ENCODE measurements around the gene CFAP43. TPM values are rescaled to one million over a fixed set of nuclear protein-coding genes. Genes with fewer than 3 reads are reported as not detected.

The CFAP43 gene
- total RNA-seq, 4 donors from 2014 or later: 0.16 to 1.00 (median 0.68) TPM; not detected in 1

- DNase-seq: peak; percentile 99
- peak within 1 kb of the TSS; percentile 63 to 77 (median 66) for H3K4me3 ChIP-seq
- WGBS, 2 donors (ENCODE audit: low coverage in 1 of 2): 1% methylated on average over 57 of the region's 67 CpGs; no CpG with 5 or more reads in 1 of the 2 donors
- no peaks in the 10 kb centered on the region for H3K36me3 ChIP-seq
- in situ Hi-C loops (cut with MboI; ENCODE audit: low pct_ligation_motif_present in 1 of 4, low pct_unique_long_range_greater_than_20kb in 1 of 4, low sequenced_read_pairs in 3 of 4) (loop anchor here in 2 of 4 donors (10.0 kb wide), 2 partner anchors 207 to 227 kb away; partner anchors contain the start of gene STN1 (in 1 of the 2)), intact Hi-C loops (cut with DNase I; ENCODE audit: low total_unique reads) (no loop called here)
- H3K27me3 ChIP-seq: no peaks in the 10 kb centered on the region
- TF ChIP-seq POLR2AphosphoS5 (IDR thresholded peaks at IDR 0.05) (peak; percentile 84 to 95 (median 92)), EP300 (IDR thresholded peaks at IDR 0.05; ENCODE audit: low read depth) (no peak), POLR2A (IDR thresholded peaks at IDR 0.05) (peak; percentile 89)
- TF ChIP-seq, protein P1, sequence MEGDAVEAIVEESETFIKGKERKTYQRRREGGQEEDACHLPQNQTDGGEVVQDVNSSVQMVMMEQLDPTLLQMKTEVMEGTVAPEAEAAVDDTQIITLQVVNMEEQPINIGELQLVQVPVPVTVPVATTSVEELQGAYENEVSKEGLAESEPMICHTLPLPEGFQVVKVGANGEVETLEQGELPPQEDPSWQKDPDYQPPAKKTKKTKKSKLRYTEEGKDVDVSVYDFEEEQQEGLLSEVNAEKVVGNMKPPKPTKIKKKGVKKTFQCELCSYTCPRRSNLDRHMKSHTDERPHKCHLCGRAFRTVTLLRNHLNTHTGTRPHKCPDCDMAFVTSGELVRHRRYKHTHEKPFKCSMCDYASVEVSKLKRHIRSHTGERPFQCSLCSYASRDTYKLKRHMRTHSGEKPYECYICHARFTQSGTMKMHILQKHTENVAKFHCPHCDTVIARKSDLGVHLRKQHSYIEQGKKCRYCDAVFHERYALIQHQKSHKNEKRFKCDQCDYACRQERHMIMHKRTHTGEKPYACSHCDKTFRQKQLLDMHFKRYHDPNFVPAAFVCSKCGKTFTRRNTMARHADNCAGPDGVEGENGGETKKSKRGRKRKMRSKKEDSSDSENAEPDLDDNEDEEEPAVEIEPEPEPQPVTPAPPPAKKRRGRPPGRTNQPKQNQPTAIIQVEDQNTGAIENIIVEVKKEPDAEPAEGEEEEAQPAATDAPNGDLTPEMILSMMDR (IDR thresholded peaks at IDR 0.05): peak; percentile 47 to 81 (median 66)
- H3K9me3 ChIP-seq: no peaks in the 10 kb centered on the region
- H3K4me1 ChIP-seq: peaks cover 7 to 34% (median 11%) of the 10 kb centered on the region in 4 donors
- H3K27ac ChIP-seq: peak within 1 kb of the TSS; percentile 98 to 100 (median 98)
Observed at GRCh38 chr10:104121485-104122224, 110.5 kb downstream of the CFAP43 start, which contains the start of gene SFR1. TSS of gene SFR1 (plus strand) at chr10:104122171. CDS start at chr10:104122184, 13 bp downstream.

DNA sequence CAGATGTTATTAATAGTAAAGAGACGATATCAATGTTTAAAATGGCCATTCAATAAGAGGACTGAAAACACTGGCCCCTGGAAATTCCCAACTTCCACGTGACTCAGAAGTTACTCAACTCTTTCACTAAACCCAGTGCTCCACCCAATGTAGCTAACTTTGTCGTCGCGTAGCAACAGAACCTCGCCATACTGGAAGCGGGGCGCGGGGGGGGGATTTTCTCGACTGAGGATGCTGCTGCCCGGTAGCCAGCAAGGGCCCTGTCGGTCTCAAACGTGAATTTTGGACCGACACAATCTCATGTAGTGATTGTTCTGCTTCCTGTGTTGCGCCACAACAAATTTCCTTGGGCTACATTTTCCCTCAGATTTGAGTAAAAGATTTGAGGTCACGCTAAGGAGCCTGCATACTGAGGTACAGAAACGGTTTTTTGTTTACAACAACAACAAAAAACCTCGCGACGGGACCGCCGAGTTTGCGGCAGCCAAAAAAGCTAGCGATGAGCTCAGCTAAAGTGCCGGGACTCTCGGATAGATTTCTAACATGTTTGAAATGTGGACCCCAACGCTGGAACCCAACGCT, 111.2 kb downstream of the CFAP43 start:
- TF ChIP-seq, protein P1 (IDR thresholded peaks at IDR 0.05): no peak
- TF ChIP-seq POLR2AphosphoS5 (IDR thresholded peaks at IDR 0.05): peak; percentile 34 to 70 (median 51)
- DNase-seq: peak; percentile 93
- in situ Hi-C loops (cut with MboI; ENCODE audit: low pct_ligation_motif_present in 1 of 4, low pct_unique_long_range_greater_than_20kb in 1 of 4, low sequenced_read_pairs in 3 of 4) (loop anchor here in 2 of 4 donors (10.0 kb wide), 2 partner anchors 206 to 226 kb away; partner anchors contain the start of gene STN1 (in 1 of the 2)), intact Hi-C loops (cut with DNase I; ENCODE audit: low total_unique reads) (no loop called here)
- H3K4me1 ChIP-seq: peaks cover 7 to 34% (median 11%) of the 10 kb centered on the region in 4 donors
- H3K9me3 ChIP-seq: no peaks in the 10 kb centered on the region
- 0 to 2% methylated on average over 10 to 28 of the region's 28 CpGs for WGBS, 2 donors (ENCODE audit: low coverage in 1 of 2)
- H3K27ac ChIP-seq: peak overlapping the region; percentile 98 to 100 (median 98)
- no peaks in the 10 kb centered on the region for H3K27me3 ChIP-seq
- H3K4me3 ChIP-seq: peak overlapping the region; percentile 47 to 74 (median 52)
- H3K36me3 ChIP-seq: no peaks in the 10 kb centered on the region

GRCh38 chr10:104120512-104120902, 111.7 kb downstream of the CFAP43 start:
- Histone ChIP-seq H3K36me3 (no peaks in the 10 kb centered on the region), H3K27ac (peak overlapping the region; percentile 98 to 100 (median 98)), H3K27me3 (no peaks in the 10 kb centered on the region), H3K9me3 (no peaks in the 10 kb centered on the region), H3K4me1 (peaks cover 7 to 34% (median 11%) of the 10 kb centered on the region in 4 donors), H3K4me3 (peak overlapping the region in 3 of 4 donors; percentile 47 to 74 (median 49))
- TF ChIP-seq POLR2A (IDR thresholded peaks at IDR 0.05) (no peak), EP300 (IDR thresholded peaks at IDR 0.05; ENCODE audit: low read depth) (no peak), POLR2AphosphoS5 (IDR thresholded peaks at IDR 0.05) (no peak)
- TF ChIP-seq, protein P1 (IDR thresholded peaks at IDR 0.05): no peak
- in situ Hi-C loops (cut with MboI; ENCODE audit: low pct_ligation_motif_present in 1 of 4, low pct_unique_long_range_greater_than_20kb in 1 of 4, low sequenced_read_pairs in 3 of 4) (loop anchor here in 2 of 4 donors (10.0 kb wide), 2 partner anchors 206 to 226 kb away; partner anchors contain the start of gene STN1 (in 1 of the 2)), intact Hi-C loops (cut with DNase I; ENCODE audit: low total_unique reads) (no loop called here)
- WGBS, 2 donors (ENCODE audit: low coverage in 1 of 2): 27% methylated on average over 2 of the region's 2 CpGs; no CpG with 5 or more reads in 1 of the 2 donors
- no peak for DNase-seq

GRCh38 chr10:104119996-104120395, 112.2 kb downstream of the CFAP43 start:
- Histone ChIP-seq H3K27ac (peak overlapping the region in 3 of 4 donors; percentile 98 to 100 (median 99)), H3K9me3 (no peaks in the 10 kb centered on the region), H3K36me3 (no peaks in the 10 kb centered on the region), H3K4me1 (peaks cover 7 to 34% (median 11%) of the 10 kb centered on the region in 4 donors), H3K4me3 (no peak overlapping the region), H3K27me3 (no peaks in the 10 kb centered on the region)
- in situ Hi-C loops (cut with MboI; ENCODE audit: low pct_ligation_motif_present in 1 of 4, low pct_unique_long_range_greater_than_20kb in 1 of 4, low sequenced_read_pairs in 3 of 4) (loop anchor here in 2 of 4 donors (10.0 kb wide), 2 partner anchors 205 to 225 kb away; partner anchors contain the start of gene STN1 (in 1 of the 2)), intact Hi-C loops (cut with DNase I; ENCODE audit: low total_unique reads) (loop anchor here (10.0 kb wide), 1 partner anchor 235 kb away; no protein-coding TSS in a partner anchor)
- TF ChIP-seq, protein P1 (IDR thresholded peaks at IDR 0.05): no peak
- TF ChIP-seq POLR2A (IDR thresholded peaks at IDR 0.05) (no peak), POLR2AphosphoS5 (IDR thresholded peaks at IDR 0.05) (no peak), EP300 (IDR thresholded peaks at IDR 0.05; ENCODE audit: low read depth) (no peak)
- WGBS, 2 donors (ENCODE audit: low coverage in 1 of 2): 71 to 72% methylated on average over 2 to 3 of the region's 3 CpGs
- no peak for DNase-seq

Measured in transverse colon (tissue), 4 donors.